ENCODE data around the gene CDKAL1.

DNA sequence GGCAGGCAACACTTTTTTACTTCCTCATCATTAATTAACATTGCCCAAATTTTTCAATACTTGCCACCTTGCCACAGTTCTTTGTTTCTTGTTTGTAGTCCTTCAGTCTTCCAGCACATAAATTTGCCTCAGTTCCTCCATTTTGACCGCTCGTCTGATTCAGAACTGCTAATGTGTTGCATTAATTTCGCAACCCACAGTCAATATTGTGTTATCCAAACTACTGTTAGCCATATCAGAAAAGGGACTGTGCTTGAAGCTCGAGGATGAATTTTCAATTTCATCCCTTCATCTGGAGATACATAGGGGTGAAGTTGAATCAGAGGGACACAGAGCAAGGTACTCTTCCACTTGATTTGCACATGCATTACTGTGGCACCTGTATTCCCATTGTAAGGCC is 421.5 kb downstream of the CDKAL1 start:
- TF ChIP-seq YY1 (IDR thresholded peaks at IDR 0.05; ENCODE audit: insufficient read depth, insufficient read length) (no peak), ZNF274 (IDR thresholded peaks at IDR 0.05; ENCODE audit: low read depth, low read length) (no peak)
